A549 (cell line): ENCODE data around the gene PHYKPL. TPM values are rescaled to one million over a fixed set of nuclear protein-coding genes. Genes with fewer than 3 reads are reported as not detected.

Source experiments
- ATAC-seq, 2 experiments: fragments of 200-7000 bp in 1 of 2; fragments of >200 bp in 1 of 2; cut with Nextera tagmentation in 1 of 2; cut with Tn5 transposase in 1 of 2; 3 replicates each; pipeline versions ENCODE4 v1.8.0 to v1.9.1; 2018 to 2020; ENCODE audit warnings: mild to moderate bottlenecking in 1 of 2, moderate library complexity in 1 of 2
- CTCF ChIA-PET: fragments of 300-600 bp; sonication (Branson Sonifier 250); formaldehyde crosslinking; extraction: SDS; loops from one replicate; lab custom pipeline; 2021; ENCODE audit warnings: antibody characterized with exemption, inconsistent platforms; lab: Yijun Ruan, JAX
- POLR2A ChIA-PET: fragments of 350-600 bp; formaldehyde crosslinking; extraction: SDS; loops from one replicate; lab custom pipeline; 2021; ENCODE audit warnings: antibody characterized with exemption, inconsistent platforms; lab: Yijun Ruan, JAX
- DNase-seq, 2 experiments: peaks; one replicate each; pipeline versions ENCODE4 v3.0.0 to v3.0.0-alpha.2; 2011 to 2016; ENCODE audit warnings: low read depth in 1 of 2, low spot score in 1 of 2
- FAIRE-seq: peaks from 2 replicates; lab custom pipeline; 2011; peaks lifted over from hg19 to GRCh38; lab: Jason Lieb, UNC
- H3K27ac ChIP-seq, 2 experiments: fragments of >200 bp; sonication (Bioruptor Twin); formaldehyde crosslinking; 3 replicates each; pipeline ENCODE4 v1.5.1; 2016 to 2017
- H3K4me1 ChIP-seq: fragments of >200 bp; sonication (Bioruptor Twin); formaldehyde crosslinking; 3 replicates; pipeline ENCODE4 v1.6.1; 2016
- H3K4me2 ChIP-seq: fragments of >200 bp; sonication (Bioruptor Twin); formaldehyde crosslinking; 3 replicates; pipeline ENCODE4 v1.6.1; 2016
- H3K4me3 ChIP-seq: fragments of >200 bp; sonication (Bioruptor Twin); formaldehyde crosslinking; 3 replicates; pipeline ENCODE4 v1.5.1; 2016
- H3K9me3 ChIP-seq: fragments of >200 bp; sonication (Bioruptor Twin); formaldehyde crosslinking; 3 replicates; pipeline ENCODE4 v1.6.1; 2016
- BHLHE40 ChIP-seq: IDR thresholded peaks from 2 replicates; pipeline ENCODE4 v1.6.1; 2012; ENCODE audit warnings: low read depth, low read length, inconsistent platforms
- CHD4 ChIP-seq: fragments of 200-600 bp; sonication (generic); IDR thresholded peaks from 2 replicates; pipeline ENCODE4 v1.6.1; 2016; ENCODE audit warnings: antibody characterized with exemption, mild to moderate bottlenecking, borderline replicate concordance
- EHMT2 ChIP-seq: fragments of 200-600 bp; sonication (generic); IDR thresholded peaks from 2 replicates; pipeline ENCODE4 v1.6.1; 2016; ENCODE audit warnings: antibody characterized with exemption, low read depth, mild to moderate bottlenecking, moderate library complexity
- FOSL2 ChIP-seq, 2 experiments: fragments of 450-650 bp in 1 of 2; fragments of >200 bp in 1 of 2; sonication (Bioruptor Twin) in 1 of 2; formaldehyde crosslinking; IDR thresholded peaks; 2 replicates each; pipeline versions ENCODE4 v1.5.0 to v1.6.1; 2016 to 2020; ENCODE audit warnings: mild to moderate bottlenecking in 1 of 2, moderate library complexity in 1 of 2
- HEYL ChIP-seq: fragments of 250-450 bp; sonication (Bioruptor Pico); IDR thresholded peaks from 2 replicates; pipeline ENCODE4 v1.8.0; 2021; ENCODE audit warnings: mild to moderate bottlenecking, moderate library complexity
- HOXA7 ChIP-seq: fragments of 250-450 bp; sonication (Bioruptor Pico); IDR thresholded peaks from 2 replicates; pipeline ENCODE4 v1.5.0; 2020; ENCODE audit warnings: mild to moderate bottlenecking, moderate library complexity
- JUN ChIP-seq, 2 experiments: fragments of >200 bp; sonication (Bioruptor Twin); formaldehyde crosslinking; IDR thresholded peaks; 2 replicates in 1 of 2; 3 replicates in 1 of 2; pipeline ENCODE4 v1.6.1; 2016 to 2017
- KDM5A ChIP-seq: fragments of 200-600 bp; sonication (generic); IDR thresholded peaks from 2 replicates; pipeline ENCODE4 v1.6.1; 2016; ENCODE audit warnings: antibody characterized with exemption, mild to moderate bottlenecking
- MYC ChIP-seq: IDR thresholded peaks from 2 replicates; pipeline ENCODE4 v1.6.1; 2012; ENCODE audit warnings: mild to moderate bottlenecking, inconsistent platforms, low read length, improper control_type of control experiment, borderline replicate concordance
- NFE2L2 ChIP-seq: fragments of 150-350 bp; conservative IDR thresholded peaks from 2 replicates; pipeline ENCODE4 v1.6.1; 2014; ENCODE audit warnings: low read length
- PHF8 ChIP-seq: fragments of 200-600 bp; sonication (generic); IDR thresholded peaks from 2 replicates; pipeline ENCODE4 v1.6.1; 2016; ENCODE audit warnings: low read depth, mild to moderate bottlenecking, antibody characterized with exemption, moderate library complexity, borderline replicate concordance
- POLR2A ChIP-seq: IDR thresholded peaks from 2 replicates; pipeline ENCODE4 v1.6.1; 2012; ENCODE audit warnings: mild to moderate bottlenecking, low read length
- RCOR1 ChIP-seq: fragments of 150-350 bp; IDR thresholded peaks from 2 replicates; pipeline ENCODE4 v1.6.1; 2014; ENCODE audit warnings: antibody characterized with exemption, low read length, low read depth
- RNF2 ChIP-seq: fragments of 200-600 bp; sonication (generic); IDR thresholded peaks from 2 replicates; pipeline ENCODE4 v1.6.1; 2016; ENCODE audit warnings: low read depth, mild to moderate bottlenecking, antibody characterized with exemption, moderate library complexity, borderline replicate concordance
- SREBF2 ChIP-seq: fragments of 450-650 bp; IDR thresholded peaks from 2 replicates; pipeline ENCODE4 v1.6.1; 2014; ENCODE audit warnings: mild to moderate bottlenecking, moderate library complexity
- TFCP2L1 ChIP-seq: fragments of 250-450 bp; sonication (Bioruptor Pico); IDR thresholded peaks from 2 replicates; pipeline ENCODE4 v1.5.0; 2021; ENCODE audit warnings: mild to moderate bottlenecking
- WGBS: methylation state at CpG from one replicate; pipeline ENCODE4 v1.1.6; 2017; ENCODE audit errors: missing lambda C conversion rate; 5-methylcytosine and 5-hydroxymethylcytosine counted together
- polyA plus RNA-seq, 4 experiments: library from polyadenylated mRNA; depleted of rRNA in 3 of 4; stranded (reverse); fragments of >200 nt; fragmentation: RNase III in 1 of 4; extraction: RNeasy Plus Mini Kit Qiagen cat#74134 plus additional on column Dnase treatment in 1 of 4; gene quantifications; 2 replicates in 3 of 4; 3 replicates in 1 of 4; pipeline ENCODE4 v1.2.3, GENCODE V29; 2011 to 2017
- TF ChIP-seq, protein P1 (sequence below): IDR thresholded peaks from 2 replicates; pipeline ENCODE4 v1.6.1; 2012
- TF ChIP-seq, protein P2 (sequence below): fragments of 250-450 bp; sonication (Bioruptor Pico); IDR thresholded peaks from 2 replicates; pipeline ENCODE4 v1.5.0; 2020; ENCODE audit warnings: low read depth, mild to moderate bottlenecking, moderate library complexity
- TF ChIP-seq, protein P3 (sequence below): fragments of 150-350 bp; IDR thresholded peaks from 2 replicates; pipeline ENCODE4 v1.6.1; 2014; ENCODE audit warnings: low read depth, mild to moderate bottlenecking, low read length
- TF ChIP-seq, protein P4 (sequence below): IDR thresholded peaks from 2 replicates; pipeline ENCODE4 v1.6.1; 2012; ENCODE audit warnings: low read depth, borderline replicate concordance
- TF ChIP-seq, protein P5 (sequence below): fragments of >200 bp; sonication (Bioruptor Twin); formaldehyde crosslinking; IDR thresholded peaks from 3 replicates; pipeline ENCODE4 v1.5.1; 2016
- TF ChIP-seq, protein P6 (sequence below): fragments of 200-600 bp; sonication (generic); IDR thresholded peaks from 2 replicates; pipeline ENCODE4 v1.6.1; 2016; ENCODE audit warnings: antibody characterized with exemption, mild to moderate bottlenecking, moderate library complexity
- TF ChIP-seq, protein P7 (sequence below): IDR thresholded peaks from 2 replicates; pipeline ENCODE4 v1.6.1; 2012

PHYKPL gene
- polyA plus RNA-seq, 2 of the 4 experiments (the other 2 are of a cell fraction) = 13.0 to 21.9 TPM

DNA sequence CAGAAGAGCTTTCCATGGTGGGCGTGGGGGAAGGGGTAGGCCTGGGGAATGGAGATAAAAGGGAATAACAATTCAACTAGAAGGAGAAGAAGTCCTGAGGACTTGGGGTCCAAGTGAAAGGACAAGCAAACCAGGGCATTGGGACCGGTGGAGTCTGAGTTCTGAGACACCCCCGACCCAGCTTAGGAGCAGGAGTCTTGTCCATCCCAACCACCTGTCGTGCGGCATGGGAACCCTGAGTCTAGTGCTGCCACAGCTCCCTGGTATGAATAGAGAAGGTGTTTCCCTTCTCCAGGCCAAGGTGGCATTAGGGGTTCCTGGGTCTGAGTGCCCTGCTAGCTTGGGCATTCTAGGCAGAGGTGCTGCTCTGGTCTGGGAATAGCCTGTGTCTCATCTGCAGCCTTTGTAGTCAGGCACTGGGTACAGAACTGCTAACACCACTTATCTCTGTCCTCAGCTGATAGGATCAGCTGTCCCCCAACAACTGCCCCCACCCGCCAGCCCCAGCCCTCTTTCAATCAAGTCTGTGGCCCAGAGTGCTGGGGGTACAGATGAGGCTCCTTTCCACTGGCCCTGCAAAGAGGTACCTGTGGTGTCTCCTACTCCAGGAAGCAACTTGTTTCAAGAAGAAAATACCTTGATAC is 18.3 kb downstream of the PHYKPL start (continued):
- TF ChIP-seq JUN (IDR thresholded peaks at IDR 0.05) = peak in 1 of 2 experiments; percentile 26; a peak in 1 of 5 replicates
- no peak for TF ChIP-seq PHF8
- no peak for TF ChIP-seq POLR2A
- TF ChIP-seq, protein P1, sequence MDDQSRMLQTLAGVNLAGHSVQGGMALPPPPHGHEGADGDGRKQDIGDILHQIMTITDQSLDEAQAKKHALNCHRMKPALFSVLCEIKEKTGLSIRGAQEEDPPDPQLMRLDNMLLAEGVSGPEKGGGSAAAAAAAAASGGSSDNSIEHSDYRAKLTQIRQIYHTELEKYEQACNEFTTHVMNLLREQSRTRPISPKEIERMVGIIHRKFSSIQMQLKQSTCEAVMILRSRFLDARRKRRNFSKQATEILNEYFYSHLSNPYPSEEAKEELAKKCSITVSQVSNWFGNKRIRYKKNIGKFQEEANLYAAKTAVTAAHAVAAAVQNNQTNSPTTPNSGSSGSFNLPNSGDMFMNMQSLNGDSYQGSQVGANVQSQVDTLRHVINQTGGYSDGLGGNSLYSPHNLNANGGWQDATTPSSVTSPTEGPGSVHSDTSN = no peak

DNA sequence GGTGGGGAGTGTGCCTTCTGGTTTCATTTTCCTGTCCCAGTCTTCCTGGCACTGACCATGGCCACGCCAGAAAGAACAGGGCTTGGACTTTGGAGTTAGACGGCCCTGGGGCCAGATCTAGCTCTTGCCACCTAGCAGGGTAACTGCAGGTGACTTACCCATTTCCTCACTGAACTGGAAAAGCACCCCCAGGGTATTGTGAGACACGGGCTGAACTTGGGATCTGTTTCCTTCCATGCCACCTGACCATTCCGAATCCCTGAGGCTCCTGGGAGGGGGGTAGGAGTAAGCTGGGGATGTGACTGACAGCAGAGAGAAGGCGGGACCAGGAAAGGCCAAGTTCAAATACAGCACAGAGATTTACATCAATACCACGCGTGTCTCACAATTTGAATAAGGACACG is 18.9 kb downstream of the PHYKPL start:
- FAIRE-seq (no peak), ATAC-seq (no peak; a peak in 1 of 6 replicates), DNase-seq (no peak)
- Histone ChIP-seq H3K4me2 (no peak overlapping the region), H3K4me1 (0 out of 3 replicates have a peak, but pooled peaks cover 4% of the 10 kb centered on the region), H3K9me3 (no peaks in the 10 kb centered on the region), H3K27ac (no peak overlapping the region), H3K4me3 (no peak overlapping the region)
- no peak for TF ChIP-seq SREBF2
- TF ChIP-seq RCOR1 = no peak
- no peak for TF ChIP-seq KDM5A
- no peak for TF ChIP-seq TFCP2L1
- TF ChIP-seq CHD4 = no peak
- TF ChIP-seq, protein P2, sequence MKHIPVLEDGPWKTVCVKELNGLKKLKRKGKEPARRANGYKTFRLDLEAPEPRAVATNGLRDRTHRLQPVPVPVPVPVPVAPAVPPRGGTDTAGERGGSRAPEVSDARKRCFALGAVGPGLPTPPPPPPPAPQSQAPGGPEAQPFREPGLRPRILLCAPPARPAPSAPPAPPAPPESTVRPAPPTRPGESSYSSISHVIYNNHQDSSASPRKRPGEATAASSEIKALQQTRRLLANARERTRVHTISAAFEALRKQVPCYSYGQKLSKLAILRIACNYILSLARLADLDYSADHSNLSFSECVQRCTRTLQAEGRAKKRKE (CRISPR knock-in tag) = no peak
- TF ChIP-seq POLR2A = no peak
- TF ChIP-seq FOSL2 (IDR thresholded peaks at IDR 0.05) = no peak
- TF ChIP-seq FOSL2 (CRISPR knock-in tag; IDR thresholded peaks at IDR 0.05) = no peak
- TF ChIP-seq, protein P3, sequence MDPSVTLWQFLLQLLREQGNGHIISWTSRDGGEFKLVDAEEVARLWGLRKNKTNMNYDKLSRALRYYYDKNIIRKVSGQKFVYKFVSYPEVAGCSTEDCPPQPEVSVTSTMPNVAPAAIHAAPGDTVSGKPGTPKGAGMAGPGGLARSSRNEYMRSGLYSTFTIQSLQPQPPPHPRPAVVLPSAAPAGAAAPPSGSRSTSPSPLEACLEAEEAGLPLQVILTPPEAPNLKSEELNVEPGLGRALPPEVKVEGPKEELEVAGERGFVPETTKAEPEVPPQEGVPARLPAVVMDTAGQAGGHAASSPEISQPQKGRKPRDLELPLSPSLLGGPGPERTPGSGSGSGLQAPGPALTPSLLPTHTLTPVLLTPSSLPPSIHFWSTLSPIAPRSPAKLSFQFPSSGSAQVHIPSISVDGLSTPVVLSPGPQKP = no peak
- TF ChIP-seq NFE2L2 = no peak
- TF ChIP-seq, protein P4, sequence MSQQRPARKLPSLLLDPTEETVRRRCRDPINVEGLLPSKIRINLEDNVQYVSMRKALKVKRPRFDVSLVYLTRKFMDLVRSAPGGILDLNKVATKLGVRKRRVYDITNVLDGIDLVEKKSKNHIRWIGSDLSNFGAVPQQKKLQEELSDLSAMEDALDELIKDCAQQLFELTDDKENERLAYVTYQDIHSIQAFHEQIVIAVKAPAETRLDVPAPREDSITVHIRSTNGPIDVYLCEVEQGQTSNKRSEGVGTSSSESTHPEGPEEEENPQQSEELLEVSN = no peak
- TF ChIP-seq EHMT2 = no peak
- no peak for TF ChIP-seq MYC
- TF ChIP-seq, protein P5, sequence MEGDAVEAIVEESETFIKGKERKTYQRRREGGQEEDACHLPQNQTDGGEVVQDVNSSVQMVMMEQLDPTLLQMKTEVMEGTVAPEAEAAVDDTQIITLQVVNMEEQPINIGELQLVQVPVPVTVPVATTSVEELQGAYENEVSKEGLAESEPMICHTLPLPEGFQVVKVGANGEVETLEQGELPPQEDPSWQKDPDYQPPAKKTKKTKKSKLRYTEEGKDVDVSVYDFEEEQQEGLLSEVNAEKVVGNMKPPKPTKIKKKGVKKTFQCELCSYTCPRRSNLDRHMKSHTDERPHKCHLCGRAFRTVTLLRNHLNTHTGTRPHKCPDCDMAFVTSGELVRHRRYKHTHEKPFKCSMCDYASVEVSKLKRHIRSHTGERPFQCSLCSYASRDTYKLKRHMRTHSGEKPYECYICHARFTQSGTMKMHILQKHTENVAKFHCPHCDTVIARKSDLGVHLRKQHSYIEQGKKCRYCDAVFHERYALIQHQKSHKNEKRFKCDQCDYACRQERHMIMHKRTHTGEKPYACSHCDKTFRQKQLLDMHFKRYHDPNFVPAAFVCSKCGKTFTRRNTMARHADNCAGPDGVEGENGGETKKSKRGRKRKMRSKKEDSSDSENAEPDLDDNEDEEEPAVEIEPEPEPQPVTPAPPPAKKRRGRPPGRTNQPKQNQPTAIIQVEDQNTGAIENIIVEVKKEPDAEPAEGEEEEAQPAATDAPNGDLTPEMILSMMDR = no peak
- TF ChIP-seq, protein P6, sequence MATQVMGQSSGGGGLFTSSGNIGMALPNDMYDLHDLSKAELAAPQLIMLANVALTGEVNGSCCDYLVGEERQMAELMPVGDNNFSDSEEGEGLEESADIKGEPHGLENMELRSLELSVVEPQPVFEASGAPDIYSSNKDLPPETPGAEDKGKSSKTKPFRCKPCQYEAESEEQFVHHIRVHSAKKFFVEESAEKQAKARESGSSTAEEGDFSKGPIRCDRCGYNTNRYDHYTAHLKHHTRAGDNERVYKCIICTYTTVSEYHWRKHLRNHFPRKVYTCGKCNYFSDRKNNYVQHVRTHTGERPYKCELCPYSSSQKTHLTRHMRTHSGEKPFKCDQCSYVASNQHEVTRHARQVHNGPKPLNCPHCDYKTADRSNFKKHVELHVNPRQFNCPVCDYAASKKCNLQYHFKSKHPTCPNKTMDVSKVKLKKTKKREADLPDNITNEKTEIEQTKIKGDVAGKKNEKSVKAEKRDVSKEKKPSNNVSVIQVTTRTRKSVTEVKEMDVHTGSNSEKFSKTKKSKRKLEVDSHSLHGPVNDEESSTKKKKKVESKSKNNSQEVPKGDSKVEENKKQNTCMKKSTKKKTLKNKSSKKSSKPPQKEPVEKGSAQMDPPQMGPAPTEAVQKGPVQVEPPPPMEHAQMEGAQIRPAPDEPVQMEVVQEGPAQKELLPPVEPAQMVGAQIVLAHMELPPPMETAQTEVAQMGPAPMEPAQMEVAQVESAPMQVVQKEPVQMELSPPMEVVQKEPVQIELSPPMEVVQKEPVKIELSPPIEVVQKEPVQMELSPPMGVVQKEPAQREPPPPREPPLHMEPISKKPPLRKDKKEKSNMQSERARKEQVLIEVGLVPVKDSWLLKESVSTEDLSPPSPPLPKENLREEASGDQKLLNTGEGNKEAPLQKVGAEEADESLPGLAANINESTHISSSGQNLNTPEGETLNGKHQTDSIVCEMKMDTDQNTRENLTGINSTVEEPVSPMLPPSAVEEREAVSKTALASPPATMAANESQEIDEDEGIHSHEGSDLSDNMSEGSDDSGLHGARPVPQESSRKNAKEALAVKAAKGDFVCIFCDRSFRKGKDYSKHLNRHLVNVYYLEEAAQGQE = no peak
- no peak for TF ChIP-seq RNF2
- TF ChIP-seq HEYL = no peak
- no peak for TF ChIP-seq HOXA7 (CRISPR knock-in tag)
- no peak for TF ChIP-seq BHLHE40
- TF ChIP-seq, protein P7, sequence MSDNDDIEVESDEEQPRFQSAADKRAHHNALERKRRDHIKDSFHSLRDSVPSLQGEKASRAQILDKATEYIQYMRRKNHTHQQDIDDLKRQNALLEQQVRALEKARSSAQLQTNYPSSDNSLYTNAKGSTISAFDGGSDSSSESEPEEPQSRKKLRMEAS = no peak
- ChIA-PET POLR2A (interaction anchor here (1.4 to 2.3 kb wide), 2 partner anchors 9 to 19 kb away, joined by 4 to 18 read pairs; partner anchors contain the start of genes HNRNPAB and PHYKPL), CTCF (interaction anchor here (1.3 kb wide), 1 partner anchor 21 kb away, joined by 6 read pairs; no protein-coding TSS in a partner anchor)
- 89% methylated on average over 7 of the region's 8 CpGs for WGBS
